HCT116 (cell line): ENCODE data around the gene MIB2. TPM values are rescaled to one million over a fixed set of nuclear protein-coding genes. Genes with fewer than 3 reads are reported as not detected.

Experiments
- ATAC-seq: fragments of 200-7000 bp; cut with Tn5 transposase; 2 replicates; pipeline ENCODE4 v1.9.1; 2020; ENCODE audit warnings: mild to moderate bottlenecking, moderate library complexity
- BruUV-seq: library from RNA; stranded (reverse); fragments of 400-500 nt; replicated peaks from 2 replicates; lab custom pipeline; 2021; lab: Mats Ljungman, UMichigan
- CTCF ChIA-PET: fragments of 300-600 bp; sonication (Branson Sonifier 250); formaldehyde crosslinking; loops from one replicate; lab custom pipeline; 2021; ENCODE audit warnings: antibody characterized with exemption; lab: Charles Lee
- POLR2A ChIA-PET: fragments of 300-600, 350-600 bp; sonication (Branson Sonifier 250); formaldehyde crosslinking; loops from one replicate; lab custom pipeline; 2021; ENCODE audit warnings: antibody characterized with exemption; lab: Charles Lee
- RAD21 ChIA-PET, 2 experiments: fragments of 300-600 bp; sonication (Branson Sonifier 250); formaldehyde crosslinking; loops; one replicate each; lab custom pipeline; 2023; ENCODE audit warnings: low total read pairs in 2 of 2; ENCODE audit not compliant: uncharacterized antibody in 2 of 2, unreplicated experiment in 2 of 2, low non-redundant PET in 1 of 2; lab: Charles Lee
- DNase-seq: peaks from one replicate; pipeline ENCODE4 v3.0.0-alpha.2; 2010; ENCODE audit warnings: low read depth, low spot score
- H2AFZ ChIP-seq: fragments of 200-600 bp; shearing (Covaris generic), sonication (generic); 2 replicates; pipeline ENCODE4 v1.6.1; 2017; ENCODE audit warnings: low read depth, mixed run types, mixed read lengths, antibody characterized with exemption, low read length; ENCODE audit not compliant: poor library complexity, severe bottlenecking
- H3K27ac ChIP-seq: 2 replicates; pipeline ENCODE4 v1.5.1; 2012; ENCODE audit warnings: low read depth, low read length
- H3K27me3 ChIP-seq: fragments of 200-600 bp; sonication (generic); 2 replicates; pipeline ENCODE4 v1.6.1; 2016; ENCODE audit warnings: mixed run types, low read length, mixed read lengths; ENCODE audit not compliant: insufficient read depth
- H3K36me3 ChIP-seq, 2 experiments: fragments of 200-500 bp in 1 of 2; fragments of 200-600 bp in 1 of 2; sonication (Bioruptor generic) in 1 of 2; sonication (generic) in 1 of 2; 2 replicates each; pipeline versions ENCODE4 v1.5.1 to v1.6.1; 2014 to 2016; ENCODE audit warnings: low read length in 2 of 2, inconsistent platforms in 1 of 2, mixed read lengths in 1 of 2, mixed run types in 1 of 2; ENCODE audit not compliant: insufficient read depth in 2 of 2, control insufficient read depth in 1 of 2
- H3K4me1 ChIP-seq, 2 experiments: fragments of 200-600 bp in 1 of 2; sonication (generic) in 1 of 2; 2 replicates each; pipeline versions ENCODE4 v1.5.1 to v1.6.1; 2012 to 2017; ENCODE audit warnings: low read length in 2 of 2, inconsistent platforms in 1 of 2, mild to moderate bottlenecking in 1 of 2, mixed read lengths in 1 of 2, mixed run types in 1 of 2, moderate library complexity in 1 of 2; ENCODE audit not compliant: insufficient read depth in 2 of 2, control insufficient read depth in 1 of 2
- H3K4me2 ChIP-seq: fragments of 200-600 bp; sonication (generic); 2 replicates; pipeline ENCODE4 v1.6.1; 2017; ENCODE audit warnings: mixed run types, low read length, mixed read lengths
- H3K4me3 ChIP-seq, 2 experiments: fragments of 200-600 bp in 1 of 2; sonication (generic) in 1 of 2; replicated peaks in 1 of 2; 2 replicates each; pipeline ENCODE4 v1.5.1; 2011 to 2016; ENCODE audit warnings: low read length in 2 of 2, control low read depth in 1 of 2, low read depth in 1 of 2, mild to moderate bottlenecking in 1 of 2, mixed read lengths in 1 of 2, mixed run types in 1 of 2
- H3K79me2 ChIP-seq: fragments of 200-600 bp; sonication (generic); 2 replicates; pipeline ENCODE4 v1.6.1; 2017; ENCODE audit warnings: mild to moderate bottlenecking, mixed run types, low read length, moderate library complexity, mixed read lengths; ENCODE audit not compliant: insufficient read depth
- H3K9ac ChIP-seq: fragments of 200-600 bp; sonication (generic); 2 replicates; pipeline ENCODE4 v1.6.1; 2016; ENCODE audit warnings: low read length, mixed read lengths
- H3K9me2 ChIP-seq: fragments of 200-600 bp; sonication (generic), shearing (Covaris generic); 2 replicates; pipeline ENCODE4 v1.6.1; 2017; ENCODE audit warnings: mixed run types, mild to moderate bottlenecking, moderate library complexity; ENCODE audit not compliant: insufficient read depth
- H3K9me3 ChIP-seq, 2 experiments: fragments of 200-500 bp in 1 of 2; fragments of 200-600 bp in 1 of 2; sonication (Bioruptor generic) in 1 of 2; sonication (generic) in 1 of 2; 2 replicates each; pipeline ENCODE4 v1.6.1; 2014 to 2017; ENCODE audit warnings: low read length in 2 of 2, mixed read lengths in 2 of 2, inconsistent platforms in 1 of 2, low read depth in 1 of 2, mild to moderate bottlenecking in 1 of 2, mixed run types in 1 of 2, moderate library complexity in 1 of 2; ENCODE audit not compliant: control insufficient read depth in 1 of 2, insufficient read depth in 1 of 2
- H4K20me1 ChIP-seq: fragments of 200-600 bp; sonication (generic), shearing (Covaris generic); 2 replicates; pipeline ENCODE4 v1.6.1; 2017; ENCODE audit warnings: mixed run types, mild to moderate bottlenecking, moderate library complexity; ENCODE audit not compliant: insufficient read depth
- ATF3 ChIP-seq: IDR thresholded peaks from 2 replicates; pipeline ENCODE4 v1.6.1; 2012
- CBX3 ChIP-seq: IDR thresholded peaks from 2 replicates; pipeline ENCODE4 v1.6.1; 2012; ENCODE audit warnings: low read depth
- CEBPB ChIP-seq: IDR thresholded peaks from 2 replicates; pipeline ENCODE4 v1.6.1; 2012; ENCODE audit warnings: low read depth
- EGR1 ChIP-seq: IDR thresholded peaks from 2 replicates; pipeline ENCODE4 v1.6.1; 2012; ENCODE audit warnings: low read depth
- ELF1 ChIP-seq: IDR thresholded peaks from 2 replicates; pipeline ENCODE4 v1.6.1; 2012; ENCODE audit warnings: low read depth, borderline replicate concordance
- EZH2 ChIP-seq: fragments of 200-600 bp; sonication (generic); IDR thresholded peaks from 2 replicates; pipeline ENCODE4 v1.6.1; 2017; ENCODE audit warnings: antibody characterized with exemption, mixed run types
- EZH2phosphoT487 ChIP-seq: fragments of 200-600 bp; IDR thresholded peaks from 2 replicates; pipeline ENCODE4 v1.6.1; 2018; ENCODE audit warnings: antibody characterized with exemption, borderline replicate concordance
- FOSL1 ChIP-seq: IDR thresholded peaks from 2 replicates; pipeline ENCODE4 v1.6.1; 2012; ENCODE audit warnings: low read depth
- JUND ChIP-seq: IDR thresholded peaks from 2 replicates; pipeline ENCODE4 v1.6.1; 2012
- POLR2AphosphoS5 ChIP-seq: IDR thresholded peaks from 2 replicates; pipeline ENCODE4 v1.6.1; 2011; ENCODE audit warnings: mild to moderate bottlenecking, low read depth, low read length, moderate library complexity
- RAD21 ChIP-seq: IDR thresholded peaks from 2 replicates; pipeline ENCODE4 v1.6.1; 2012; ENCODE audit warnings: low read depth, mild to moderate bottlenecking
- SIN3A ChIP-seq: IDR thresholded peaks from 2 replicates; pipeline ENCODE4 v1.6.1; 2012; ENCODE audit warnings: low read depth
- SRF ChIP-seq: IDR thresholded peaks from 2 replicates; pipeline ENCODE4 v1.6.1; 2012; ENCODE audit warnings: low read depth
- TCF7L2 ChIP-seq: IDR thresholded peaks from 2 replicates; pipeline ENCODE4 v1.7.0; 2011; ENCODE audit warnings: borderline replicate concordance, inconsistent platforms; ENCODE audit not compliant: insufficient read depth, insufficient read length; ENCODE audit errors: extremely low read depth
- YY1 ChIP-seq: IDR thresholded peaks from 2 replicates; pipeline ENCODE4 v1.6.1; 2011; ENCODE audit warnings: low read length, low read depth, moderate library complexity, mild to moderate bottlenecking; ENCODE audit not compliant: insufficient replicate concordance; ENCODE audit errors: extremely low read depth
- ZBTB33 ChIP-seq: IDR thresholded peaks from 2 replicates; pipeline ENCODE4 v1.6.1; 2011; ENCODE audit warnings: mild to moderate bottlenecking, low read length, moderate library complexity; ENCODE audit not compliant: insufficient replicate concordance; ENCODE audit errors: extremely low read depth
- ZFX ChIP-seq: fragments of 450-650 bp; IDR thresholded peaks from 2 replicates; pipeline ENCODE4 v1.6.1; 2017
- ZNF274 ChIP-seq: fragments of 200-500 bp; sonication (Bioruptor generic); IDR thresholded peaks from 2 replicates; pipeline ENCODE4 v1.6.1; 2014; ENCODE audit warnings: mild to moderate bottlenecking, low read depth, low read length, inconsistent platforms
- intact Hi-C: fragments of 100-400 bp; cut with micrococcal nuclease; formaldehyde crosslinking; loops from 2 replicates; pipeline ENCODE4 v1.10.0; 2022
- total RNA-seq: library from RNA; stranded (reverse); gene quantifications from one replicate; pipeline ENCODE4 v1.2.1, GENCODE V29; 2021; ENCODE audit not compliant: unreplicated experiment

Gene MIB2
- total RNA-seq, 1 experiment from 2014 or later = 194 TPM

GRCh38 chr1:1630965-1631781 lies 15.9 kb downstream of the MIB2 start:
- Histone ChIP-seq H3K9me3 (no peaks in the 10 kb centered on the region), H3K4me1 (peaks cover 4 to 30% of the 10 kb centered on the region in 2 experiments), H3K36me3 (no peaks in the 10 kb centered on the region), H3K79me2 (peaks cover 13% of the 10 kb centered on the region; the same call in 1 of the 2 replicates), H3K9me2 (no peaks in the 10 kb centered on the region), H3K4me2 (no peak overlapping the region), H2AFZ (no peak overlapping the region), H3K27ac (no peak overlapping the region), H3K4me3 (no peak overlapping the region), H3K27me3 (no peaks in the 10 kb centered on the region), H3K9ac (no peak overlapping the region), H4K20me1 (no peaks in the 10 kb centered on the region)
- DNase-seq = no peak
- POLR2A ChIA-PET = no interaction called here
- intact Hi-C loops = no loop called here
- RAD21 ChIA-PET = no interaction called here
- no TSS peak for BruUV-seq
- CTCF ChIA-PET = no interaction called here
- TF ChIP-seq RAD21 (no peak), POLR2AphosphoS5 (no peak), CEBPB (no peak), ATF3 (no peak), ZNF274 (no peak), FOSL1 (no peak), JUND (no peak), SIN3A (no peak)
- no peak for ATAC-seq

DNA sequence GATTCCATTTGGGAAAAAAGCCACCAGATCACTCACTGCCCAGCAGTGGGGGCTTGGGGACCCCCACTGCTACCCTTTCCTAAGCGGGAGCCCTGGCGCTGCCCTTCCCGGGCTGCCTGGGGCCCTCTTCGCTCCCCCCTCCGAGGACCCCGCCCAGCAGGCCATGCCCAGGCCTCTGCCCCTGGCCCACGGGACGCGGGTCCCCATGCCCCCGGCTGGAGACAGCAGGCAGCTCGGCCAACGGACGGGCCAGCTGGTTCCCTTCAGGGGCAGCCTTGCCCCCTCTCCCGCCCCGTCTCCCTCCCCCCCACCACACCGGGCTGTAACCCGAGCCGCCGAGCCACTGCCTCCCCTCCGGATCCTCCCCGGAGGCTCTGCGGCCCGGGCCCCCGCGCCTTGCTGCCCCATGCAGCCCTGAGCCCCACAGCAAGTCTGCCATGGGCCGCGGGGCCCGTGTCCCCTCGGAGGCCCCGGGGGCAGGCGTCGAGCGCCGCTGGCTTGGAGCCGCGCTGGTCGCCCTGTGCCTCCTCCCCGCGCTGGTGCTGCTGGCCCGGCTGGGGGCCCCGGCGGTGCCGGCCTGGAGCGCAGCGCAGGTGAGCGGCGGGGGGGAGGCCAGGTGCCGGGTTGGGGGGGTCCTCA lies 16.6 kb downstream of the MIB2 start, which contains the start of gene MMP23B:
MMP23B (plus strand) TSS at position 392 of the 639 bp plus-strand sequence; CDS start at position 438, 46 bp downstream.
- POLR2A ChIA-PET = no interaction called here
- Histone ChIP-seq H3K27me3 (no peaks in the 10 kb centered on the region), H3K27ac (no peak within 1 kb of the TSS), H3K9me2 (no peaks in the 10 kb centered on the region), H3K4me2 (no peak within 1 kb of the TSS), H4K20me1 (no peaks in the 10 kb centered on the region), H3K36me3 (no peaks in the 10 kb centered on the region), H3K4me3 (no peak within 1 kb of the TSS), H2AFZ (no peak within 1 kb of the TSS), H3K79me2 (peaks cover 11% of the 10 kb centered on the region; the same call in 1 of the 2 replicates), H3K9ac (no peak within 1 kb of the TSS), H3K4me1 (peaks cover 1 to 22% of the 10 kb centered on the region in 2 experiments), H3K9me3 (no peaks in the 10 kb centered on the region)
- DNase-seq (no peak), ATAC-seq (no peak)
- RAD21 ChIA-PET = no interaction called here
- intact Hi-C loops = no loop called here
- BruUV-seq = no TSS peak
- CTCF ChIA-PET = no interaction called here
- TF ChIP-seq ZBTB33 = no peak
- TF ChIP-seq SIN3A = no peak
- TF ChIP-seq ELF1 = no peak
- no peak for TF ChIP-seq FOSL1
- TF ChIP-seq TCF7L2 = no peak
- no peak for TF ChIP-seq ZNF274
- no peak for TF ChIP-seq YY1
- no peak for TF ChIP-seq SRF
- no peak for TF ChIP-seq EZH2phosphoT487
- TF ChIP-seq EGR1 = no peak
- TF ChIP-seq CBX3 = no peak
- no peak for TF ChIP-seq EZH2
- no peak for TF ChIP-seq JUND
- no peak for TF ChIP-seq ZFX
- TF ChIP-seq ATF3 = no peak
